NCI-H1048 (cell line): ENCODE data around the gene LRBA.

Experiments used
- DNase-seq: peaks from one replicate; lab custom pipeline; 2025; lab: John Stamatoyannopoulos, UW

The LRBA gene

DNA sequence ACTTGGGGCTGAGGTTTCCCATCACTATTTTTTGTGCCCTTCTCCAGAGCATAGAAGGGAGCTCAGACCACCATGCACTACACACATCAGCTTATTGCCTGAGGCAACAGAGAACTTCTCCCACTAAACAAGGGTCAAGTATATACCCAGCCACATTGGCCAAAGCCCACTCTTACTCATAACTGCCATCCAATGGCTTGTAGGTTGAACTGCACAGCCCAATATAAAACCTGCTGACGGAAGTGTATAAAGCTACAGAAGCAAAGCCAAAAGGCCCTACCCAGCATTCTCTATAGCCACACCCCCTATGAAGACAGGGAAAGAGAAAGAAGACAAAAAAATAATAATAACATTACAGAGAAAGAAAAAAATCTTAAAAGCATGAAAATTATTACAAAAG is 139.7 kb downstream of the LRBA start:
- no peak for DNase-seq

DNA sequence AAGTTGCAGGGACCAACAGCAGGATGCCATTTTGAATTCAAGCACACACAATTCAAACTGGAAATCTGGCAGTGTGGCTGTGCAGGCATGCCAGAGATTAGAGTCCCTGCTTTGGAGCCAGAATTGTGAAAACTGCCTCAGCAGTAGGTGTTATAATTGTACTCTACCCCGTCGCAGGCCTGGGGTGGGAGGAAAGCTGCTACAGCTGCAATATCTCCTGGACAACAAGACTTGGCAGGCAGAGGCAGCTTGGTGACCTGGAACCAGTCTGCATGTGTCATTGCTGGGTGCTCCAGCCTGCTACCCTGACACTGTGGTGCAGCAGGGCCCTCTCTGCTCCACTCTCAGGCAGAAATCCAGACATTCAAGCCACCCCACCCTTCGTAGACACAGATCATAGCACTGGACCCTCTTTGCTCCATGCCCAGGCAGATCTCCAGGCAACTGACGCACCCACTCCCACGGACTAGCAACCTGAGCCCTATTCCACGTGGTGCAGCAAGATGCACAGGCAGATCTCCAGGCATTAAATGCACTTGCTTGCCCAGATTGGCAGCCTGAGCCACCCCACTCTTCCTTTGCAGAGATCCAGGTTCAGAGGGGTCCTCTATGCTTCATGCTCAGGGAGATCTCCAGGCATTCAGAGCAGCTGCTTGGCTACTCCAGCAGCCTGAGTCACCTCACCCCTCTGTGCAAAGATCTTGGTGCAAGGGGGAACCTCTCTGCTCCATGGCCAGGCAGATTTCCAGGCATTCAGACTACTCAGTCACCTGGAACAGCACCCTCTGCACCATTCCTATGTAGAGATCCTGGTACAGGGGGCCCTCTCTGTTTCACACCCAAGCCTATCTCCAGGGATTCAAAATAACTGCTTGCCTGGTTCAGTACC is 140.5 kb downstream of the LRBA start:
- DNase-seq: no peak

DNA sequence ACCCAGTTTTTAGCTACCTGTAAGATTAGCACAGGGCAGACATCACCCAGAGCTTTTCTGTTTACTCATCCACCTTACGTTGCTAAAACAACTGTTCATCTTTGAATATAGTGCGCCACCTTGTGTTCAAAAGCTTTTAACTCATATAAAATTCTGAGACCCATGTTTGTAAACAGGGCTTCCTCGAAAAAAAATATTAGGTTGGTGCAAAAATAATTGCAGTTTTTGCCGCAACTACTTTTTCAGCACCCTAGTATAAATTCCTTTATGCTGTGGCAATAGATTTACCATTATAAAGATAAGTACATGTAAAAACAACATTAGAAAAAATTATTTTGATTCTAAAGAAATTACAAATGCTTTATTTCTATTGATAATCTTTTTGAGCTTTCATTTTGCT is 147.9 kb downstream of the LRBA start:
- DNase-seq: peak; percentile 59

DNA sequence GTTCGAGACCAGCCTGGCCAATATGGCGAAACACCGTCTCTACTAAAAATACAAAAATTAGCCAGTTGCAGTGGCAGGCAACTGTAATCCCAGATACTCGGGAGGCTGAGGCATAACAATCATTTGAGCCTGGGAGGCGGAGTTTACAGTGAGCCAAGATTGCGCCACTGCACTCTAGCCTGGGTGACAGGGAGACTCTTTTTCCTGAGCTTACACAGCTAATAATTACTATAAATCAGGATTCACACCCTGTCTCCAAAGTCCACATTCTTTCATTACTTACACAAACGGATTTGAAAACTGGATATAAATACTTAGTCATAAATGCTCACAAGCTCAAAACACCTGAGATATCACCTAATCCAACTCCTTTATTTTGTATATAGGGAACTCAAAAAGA is 151.6 kb downstream of the LRBA start:
- no peak for DNase-seq

DNA sequence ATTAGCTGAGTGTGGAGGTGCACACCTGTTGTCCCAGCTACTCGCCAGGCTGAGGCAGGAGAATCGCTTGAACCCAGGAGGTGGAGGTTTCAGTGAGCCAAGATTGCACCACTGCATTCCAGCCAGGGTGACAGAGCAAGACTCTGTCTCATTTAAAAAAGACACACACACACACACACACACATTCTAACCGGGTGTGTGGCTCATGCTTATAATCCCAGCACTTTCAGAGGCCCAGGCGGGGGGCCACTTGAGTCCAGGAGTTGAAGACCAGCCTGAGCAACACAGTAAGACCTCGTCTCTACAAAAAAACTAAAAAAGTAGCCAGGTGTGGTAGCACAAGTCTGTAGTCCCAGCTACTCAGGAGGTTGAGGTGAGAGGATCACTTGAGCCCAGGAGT is 152.3 kb downstream of the LRBA start:
- DNase-seq: no peak

DNA sequence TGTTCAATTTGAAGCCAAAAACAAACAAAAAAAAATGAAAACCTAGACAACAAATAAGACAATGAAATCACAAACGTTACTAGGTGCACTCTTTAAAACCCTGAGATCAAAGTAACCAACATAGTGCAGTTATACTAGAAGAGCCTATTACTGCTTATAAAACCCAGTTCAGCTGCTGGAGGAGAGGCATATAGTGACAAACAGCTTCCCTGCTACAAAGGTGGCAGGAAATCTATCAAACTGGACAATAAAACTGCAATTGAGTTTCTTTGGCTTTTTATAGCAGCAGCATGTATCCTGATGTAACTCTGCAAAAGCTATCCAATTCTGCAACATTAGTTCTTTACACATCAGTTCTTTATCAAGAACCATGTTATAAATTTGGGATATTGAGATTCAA is 155.6 kb downstream of the LRBA start:
- no peak for DNase-seq

DNA sequence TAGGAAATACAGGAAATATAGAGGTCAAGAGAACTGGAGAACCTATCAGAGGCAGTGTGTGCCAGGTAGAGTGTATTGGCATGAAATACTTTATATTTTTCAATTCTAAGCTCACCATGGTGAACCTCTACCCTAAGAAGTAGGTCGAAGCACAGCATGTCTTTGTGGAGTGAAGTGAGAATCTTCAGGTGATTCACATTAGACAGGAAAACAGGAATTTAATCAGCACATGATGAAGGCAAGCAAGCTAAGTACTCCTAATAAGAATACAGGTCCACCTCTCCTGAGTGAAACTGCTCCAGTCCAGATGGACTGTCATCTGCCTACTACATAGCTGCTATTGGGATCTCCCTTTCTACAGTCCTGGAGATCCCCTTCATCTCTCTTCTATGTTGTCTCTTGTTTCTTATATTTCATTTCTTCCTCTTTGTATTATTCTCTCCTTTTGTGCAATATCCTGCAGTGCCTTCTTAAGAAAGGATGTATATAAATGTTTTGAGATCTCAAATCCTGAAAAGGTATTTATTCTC is 159.0 kb downstream of the LRBA start:
- no peak for DNase-seq

DNA sequence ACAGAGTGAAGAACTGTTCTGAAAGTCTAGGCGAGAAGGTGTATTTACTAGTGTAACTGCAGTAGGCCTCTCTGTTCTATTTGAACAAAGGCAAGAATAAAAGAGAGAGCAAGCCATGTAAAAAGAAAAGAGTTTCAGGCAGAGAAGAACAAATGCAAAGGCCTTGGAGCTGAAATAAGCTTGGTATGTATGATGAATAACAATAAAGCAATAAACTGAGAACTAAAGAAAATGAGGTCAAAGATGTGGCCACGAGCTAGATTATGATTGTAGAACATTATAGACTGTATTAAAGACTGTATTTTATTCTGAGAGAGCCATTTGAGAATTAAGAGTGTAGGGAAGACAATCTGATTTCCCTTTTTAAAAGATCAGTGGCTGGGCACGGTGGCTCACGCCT is 160.5 kb downstream of the LRBA start:
- DNase-seq: no peak

DNA sequence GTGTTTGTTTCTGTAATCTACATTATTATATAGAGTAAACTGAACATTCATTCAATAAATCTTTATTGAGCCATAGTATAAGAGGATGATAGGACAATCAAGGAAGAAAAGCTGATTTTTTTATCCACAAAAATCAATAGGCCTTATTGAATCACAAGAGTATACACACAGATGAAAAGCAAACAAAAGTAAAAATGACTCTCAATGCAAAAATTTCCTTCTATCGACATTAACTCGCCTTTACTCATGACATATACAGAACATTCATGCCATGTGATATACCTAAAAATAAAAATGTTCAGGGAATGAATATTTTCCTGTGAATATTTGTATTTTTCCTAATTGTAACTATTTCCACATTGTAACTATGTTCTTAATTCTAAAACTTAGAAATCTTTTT is 161.2 kb downstream of the LRBA start:
- DNase-seq: no peak

DNA sequence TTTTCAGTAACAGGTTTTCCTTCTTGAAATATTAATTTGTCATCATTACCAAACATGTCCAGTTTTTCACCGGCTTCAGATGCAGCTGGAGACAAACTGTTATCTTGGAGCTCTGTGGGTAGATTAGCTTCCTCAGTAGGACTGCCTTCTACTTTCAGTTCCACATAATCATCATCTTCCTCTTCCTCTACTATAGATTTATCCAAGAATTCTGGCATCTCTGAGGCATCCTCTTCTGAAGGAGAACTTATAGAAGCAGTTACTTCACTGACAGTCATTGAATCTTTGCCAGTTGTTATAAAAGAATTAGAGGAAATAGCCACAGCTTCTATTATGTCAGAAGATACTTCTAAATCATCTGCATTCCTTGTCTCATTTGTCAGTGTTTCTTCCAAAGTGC is 162.9 kb downstream of the LRBA start:
- no peak for DNase-seq

DNA sequence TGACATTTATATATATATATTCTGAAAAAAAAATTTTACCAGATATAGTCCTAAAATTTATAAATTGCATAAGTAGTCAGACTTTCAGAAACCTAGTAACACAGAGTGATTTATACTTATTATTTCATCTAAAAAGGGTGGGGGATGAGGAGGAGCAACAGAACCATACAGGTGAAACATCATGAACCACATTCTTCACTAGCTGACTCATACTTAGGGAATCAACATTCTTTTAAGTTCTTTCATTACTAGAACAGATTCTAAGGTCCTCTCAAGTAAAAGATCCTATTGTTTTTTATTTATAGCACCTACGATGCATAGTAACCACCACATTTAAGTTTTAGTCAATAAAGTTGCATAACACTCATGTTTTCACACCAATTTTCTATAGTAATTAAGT is 166.1 kb downstream of the LRBA start:
- DNase-seq: no peak

DNA sequence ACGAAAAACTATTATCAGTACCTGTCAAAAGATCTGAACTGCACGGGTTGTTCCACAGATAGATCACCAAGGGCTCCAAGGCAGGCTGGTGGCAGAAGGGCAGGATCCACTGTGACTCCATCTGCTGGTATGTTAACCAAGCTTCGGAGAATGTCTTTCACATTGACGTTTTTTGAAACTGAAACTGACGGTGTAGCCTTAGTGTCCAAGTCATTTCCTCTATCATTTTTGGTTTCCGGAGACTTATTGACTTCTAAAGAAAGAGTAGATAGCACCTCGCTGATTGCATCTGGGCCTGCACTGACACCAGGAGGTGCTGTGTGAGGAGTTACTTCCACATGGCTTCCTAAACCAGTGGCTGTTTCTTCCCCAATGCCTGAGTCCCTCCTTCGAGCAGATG is 186.9 kb downstream of the LRBA start:
- DNase-seq: no peak

DNA sequence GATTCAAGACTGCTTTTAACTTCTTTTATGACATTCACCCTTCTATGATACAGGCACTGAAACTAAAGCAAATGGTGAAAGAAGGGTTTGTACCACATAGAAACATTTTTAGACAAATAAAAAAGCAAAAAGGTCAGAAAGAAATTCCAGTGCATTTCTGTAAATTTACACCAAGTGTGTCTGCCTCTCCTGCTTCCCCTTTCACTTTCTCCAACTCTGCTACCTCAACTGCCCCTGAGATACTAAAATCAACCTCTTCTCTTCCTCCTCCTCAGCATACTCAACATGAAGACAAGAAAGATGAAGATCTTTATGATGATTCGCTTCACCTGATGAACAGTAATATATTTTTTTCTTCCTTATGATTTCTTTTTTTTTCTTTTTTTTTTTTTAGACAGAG is 187.9 kb downstream of the LRBA start:
- DNase-seq: no peak

DNA sequence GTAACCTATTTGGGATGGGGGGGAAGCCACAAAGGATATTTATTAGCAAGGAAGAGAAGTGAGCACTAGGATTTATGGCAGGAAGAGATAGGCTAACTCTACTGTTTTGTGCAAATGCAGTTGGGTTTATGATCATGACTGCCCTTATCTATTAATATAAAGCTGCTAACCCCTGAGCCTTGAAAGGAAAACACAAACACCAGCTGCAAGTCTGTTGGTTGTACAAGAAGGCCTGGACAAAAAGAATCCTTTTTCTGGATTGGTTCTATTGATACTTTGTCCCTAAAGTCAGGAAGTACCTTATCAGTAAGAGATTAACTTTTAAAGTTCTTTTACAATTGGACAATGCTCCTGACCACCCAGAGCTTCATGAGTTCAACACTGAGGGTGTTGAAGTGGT is 188.8 kb downstream of the LRBA start:
- no peak for DNase-seq

DNA sequence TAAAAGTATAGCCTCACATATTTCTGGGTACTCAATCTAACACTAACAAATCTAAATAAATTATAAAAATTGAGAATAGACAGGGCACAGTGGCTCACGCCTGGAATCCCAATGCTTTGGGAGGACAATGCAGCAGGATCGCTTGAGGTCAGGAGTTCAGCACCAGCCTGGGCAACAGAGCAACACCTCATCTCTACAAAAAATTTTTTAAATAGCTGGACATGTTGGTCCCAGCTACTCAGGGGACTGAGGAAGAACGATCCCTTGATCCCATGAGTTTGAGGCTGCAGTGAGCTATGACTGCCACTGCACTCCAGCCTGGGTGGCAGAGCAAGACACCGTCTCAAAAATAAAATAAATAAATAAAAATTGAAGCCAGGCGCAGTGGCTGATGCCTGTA is 192.7 kb downstream of the LRBA start:
- no peak for DNase-seq

DNA sequence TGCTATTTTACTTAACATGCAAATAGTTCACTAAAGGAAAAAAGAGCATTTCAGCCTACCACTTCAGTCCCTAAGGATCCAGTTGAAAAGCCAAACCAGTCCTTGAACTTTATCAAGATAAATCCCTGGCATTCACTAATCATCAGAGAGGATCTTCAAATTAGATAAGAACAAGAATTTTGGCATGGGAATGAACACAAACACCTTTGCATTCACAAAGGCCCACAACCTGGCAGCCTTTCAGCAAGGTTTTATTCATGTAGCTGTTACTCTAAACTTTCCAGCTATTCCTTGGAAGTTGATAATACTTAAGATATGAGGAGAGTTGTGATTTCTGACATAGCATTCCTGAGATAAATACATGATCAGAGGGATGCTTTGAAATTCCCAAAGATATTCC is 193.4 kb downstream of the LRBA start:
- DNase-seq: no peak

DNA sequence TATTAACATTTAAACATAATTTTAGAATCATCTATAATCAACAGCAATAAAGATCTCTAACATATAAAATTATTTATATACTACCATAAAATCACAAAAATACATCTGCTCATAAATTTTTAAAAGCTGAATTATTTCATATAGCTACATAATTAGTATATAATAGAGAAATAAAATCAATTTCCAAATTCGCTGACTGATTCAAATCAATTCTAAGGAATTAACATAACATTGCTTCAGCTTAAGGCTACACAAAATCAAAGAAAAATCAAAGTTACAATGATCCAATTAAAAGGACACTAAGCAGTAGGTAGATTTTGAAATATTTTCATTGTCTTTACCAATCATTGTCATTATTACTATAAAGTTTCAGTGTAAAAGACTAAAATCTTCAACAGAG is 194.7 kb downstream of the LRBA start:
- DNase-seq: no peak

DNA sequence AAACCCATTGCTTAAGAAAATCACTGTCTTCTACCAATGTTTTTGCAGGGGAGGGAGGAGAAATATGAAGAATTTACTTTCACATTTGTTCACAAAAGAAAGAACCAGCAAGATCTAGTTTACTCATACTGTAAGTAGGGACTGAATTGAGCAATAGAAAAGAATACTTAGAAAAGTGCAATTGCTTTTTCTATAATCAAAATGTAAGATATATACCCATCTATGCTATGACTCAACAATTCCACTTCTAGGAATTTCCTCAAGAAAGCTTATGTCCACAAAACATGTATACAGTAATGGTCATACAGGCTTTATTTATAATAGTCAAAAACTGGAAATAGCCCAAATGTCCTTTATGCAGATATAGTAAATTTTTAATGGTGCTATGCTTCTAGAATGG is 196.4 kb downstream of the LRBA start:
- no peak for DNase-seq

DNA sequence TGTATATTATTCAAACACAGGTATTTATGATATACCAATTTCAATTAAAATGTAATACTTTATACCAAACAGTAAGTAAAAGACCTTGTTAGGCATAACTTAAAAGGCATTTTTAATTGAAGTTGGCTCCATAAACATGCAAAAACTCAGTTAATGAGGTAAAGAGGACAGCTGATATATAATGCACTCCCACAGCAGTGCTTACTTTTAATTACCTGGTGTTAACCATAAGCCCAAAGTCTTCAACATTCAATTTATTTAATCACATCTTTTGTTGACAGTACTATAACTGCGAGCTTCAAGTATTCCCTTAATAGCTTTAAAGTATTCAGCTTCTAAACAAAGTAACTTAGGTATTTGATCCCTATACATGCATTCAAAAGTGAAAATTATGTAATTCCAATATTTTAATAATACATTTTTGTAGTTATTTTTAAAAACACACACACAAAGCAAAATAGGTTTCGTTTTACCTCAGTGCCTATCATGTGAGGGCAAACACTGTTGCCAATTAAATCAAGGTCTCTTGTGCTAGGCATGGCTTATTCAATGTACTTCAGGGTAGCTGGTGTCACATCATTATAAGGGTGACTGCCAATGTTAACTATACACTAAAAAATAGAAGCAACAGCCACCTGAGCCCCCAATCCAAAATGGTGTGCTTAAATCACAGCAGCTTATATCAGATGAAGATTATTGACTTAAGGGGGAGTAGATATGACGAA is 197.1 kb downstream of the LRBA start:
- no peak for DNase-seq

DNA sequence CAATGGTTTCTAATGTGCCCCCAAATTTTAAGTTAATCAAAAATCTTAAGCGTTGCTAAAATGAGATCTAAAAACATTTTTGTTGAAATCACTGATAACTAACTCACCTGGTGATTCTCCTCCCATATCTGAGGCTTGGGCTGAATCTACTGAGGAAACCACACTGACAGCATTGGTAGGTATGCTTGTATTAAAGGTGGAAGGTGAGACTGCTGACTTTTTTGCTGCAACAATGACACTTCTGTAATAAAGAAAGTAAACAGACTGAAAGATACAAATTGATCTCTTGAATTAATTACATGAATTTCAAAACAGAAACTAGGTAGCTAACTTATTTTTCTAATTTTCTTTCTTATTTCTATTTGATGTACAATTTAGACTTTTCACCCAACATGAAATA is 198.1 kb downstream of the LRBA start:
- DNase-seq: no peak

DNA sequence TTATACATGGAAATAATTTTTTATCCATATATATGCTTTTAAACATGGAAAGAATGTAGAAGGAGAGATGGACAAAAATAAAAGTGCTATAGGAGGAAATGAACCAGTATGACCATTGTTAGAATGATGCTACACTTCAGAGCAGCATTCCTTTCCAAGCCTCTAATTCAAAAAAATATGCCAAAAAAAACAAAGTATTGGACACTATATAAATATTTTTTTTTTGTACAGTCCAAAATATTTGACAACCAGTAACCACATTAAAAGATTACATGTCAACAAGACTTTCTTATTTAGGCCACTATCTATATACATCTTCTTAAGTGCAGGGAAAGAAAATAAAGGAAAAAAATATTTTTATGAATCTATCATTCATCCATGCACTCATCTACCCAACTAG is 198.6 kb downstream of the LRBA start:
- no peak for DNase-seq

DNA sequence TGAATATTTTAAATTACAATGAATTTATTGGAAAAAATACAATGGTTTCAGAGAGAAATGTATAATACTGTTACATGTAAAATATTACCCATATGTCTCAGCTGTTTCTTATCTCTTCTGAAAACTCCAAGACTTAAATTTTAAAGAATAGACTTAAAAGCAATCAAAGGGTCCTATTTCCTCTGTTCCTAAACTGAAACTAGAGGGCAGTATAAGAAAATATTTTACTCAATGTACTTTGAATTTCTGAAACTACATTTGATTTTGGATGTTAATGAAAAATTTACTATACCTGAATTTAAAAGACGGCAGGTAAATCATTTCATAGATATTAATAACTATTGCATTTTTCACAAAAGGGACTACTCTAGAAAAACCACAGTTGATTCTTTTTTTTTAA is 200.2 kb downstream of the LRBA start:
- no peak for DNase-seq
